Measurements from ENCODE around the gene COX14. TPM values are rescaled to one million over a fixed set of nuclear protein-coding genes. Genes with fewer than 3 reads are reported as not detected.
A peak's percentile ranks its signal among the peaks of the same experiment; 100 is the strongest.

Gene COX14
- total and polyA plus RNA-seq, 4 experiments from 2014 or later = 53.3 to 354 (median 158) TPM

- intact Hi-C loops (cut with micrococcal nuclease) = loop anchor here (1.0 to 10.0 kb wide), 2 partner anchors 87 to 316 kb away; partner anchors contain the start of gene LARP4
- peak overlapping the region in 3 of 8 donors; percentile 15 to 35 (median 25) for H3K4me3 Mint-ChIP-seq
- H3K9me3 Mint-ChIP-seq = no peaks in the 10 kb centered on the region
- no peak overlapping the region for H3K27ac ChIP-seq (ENCODE audit: low read depth, low read length)
- CTCF ChIA-PET (ENCODE audit: partially characterized antibody) = interaction anchor here (0.8 to 16.2 kb wide), 12 partner anchors 8 to 226 kb away, joined by 3 to 316 read pairs (median 4); partner anchors contain the start of genes CERS5, COX14 and GPD1
- peaks cover 24% of the 10 kb centered on the region for H3K4me1 ChIP-seq (ENCODE audit: insufficient read depth, low read length)
- peaks cover 44% of the 10 kb centered on the region for H3K36me3 ChIP-seq (ENCODE audit: insufficient read depth, low read length)
- peak; percentile 45 to 70 (median 54) for DNase-seq
- H3K27ac Mint-ChIP-seq = peak overlapping the region; percentile 4 to 75 (median 44)
- peaks cover 32 to 66% of the 10 kb centered on the region in 2 donors for H3K36me3 Mint-ChIP-seq
- no peak overlapping the region for H3K4me3 ChIP-seq (ENCODE audit: low read length in 2 of 2)
- no peaks in the 10 kb centered on the region for H3K9me3 ChIP-seq (ENCODE audit: control insufficient read depth in 1 of 2, low read length in 2 of 2)
- H3K27me3 Mint-ChIP-seq = no peaks in the 10 kb centered on the region
- H3K27me3 ChIP-seq (ENCODE audit: insufficient read depth, low read length) = no peaks in the 10 kb centered on the region
- POLR2A ChIA-PET (ENCODE audit: partially characterized antibody) = interaction anchor here (1.1 to 1.9 kb wide), 4 partner anchors 22 to 87 kb away, joined by 3 to 9 read pairs (median 6); partner anchors contain the start of gene CERS5
- H3K4me1 Mint-ChIP-seq = peaks cover 11 to 28% (median 23%) of the 10 kb centered on the region in 4 donors
Observed at GRCh38 chr12:50088577-50089335, 23.3 kb upstream of the COX14 start.

GRCh38 chr12:50089730-50090129 is 22.3 kb upstream of the COX14 start:
- H3K9me3 Mint-ChIP-seq = no peaks in the 10 kb centered on the region
- H3K27me3 Mint-ChIP-seq = no peaks in the 10 kb centered on the region
- H3K4me3 ChIP-seq (ENCODE audit: low read length in 2 of 2) = no peak overlapping the region
- H3K36me3 ChIP-seq (ENCODE audit: insufficient read depth, low read length) = peaks cover 51% of the 10 kb centered on the region
- peaks cover 11 to 23% (median 20%) of the 10 kb centered on the region in 4 donors for H3K4me1 Mint-ChIP-seq
- H3K9me3 ChIP-seq (ENCODE audit: control insufficient read depth in 1 of 2, low read length in 2 of 2) = no peaks in the 10 kb centered on the region
- H3K4me3 Mint-ChIP-seq = no peak overlapping the region
- H3K4me1 ChIP-seq (ENCODE audit: insufficient read depth, low read length) = peaks cover 21% of the 10 kb centered on the region
- H3K27ac ChIP-seq (ENCODE audit: low read depth, low read length) = no peak overlapping the region
- intact Hi-C loops (cut with micrococcal nuclease) = loop anchor here (10.0 kb wide), 1 partner anchor 315 kb away; the partner anchor contains the start of gene LARP4
- peaks cover 36 to 73% of the 10 kb centered on the region in 2 donors for H3K36me3 Mint-ChIP-seq
- ChIA-PET POLR2A (ENCODE audit: partially characterized antibody) (interaction anchor here (1.6 to 1.8 kb wide), 2 partner anchors 22 to 78 kb away, joined by 5 to 7 read pairs; partner anchors contain the start of genes CERS5 and COX14), CTCF (ENCODE audit: partially characterized antibody) (interaction anchor here (0.8 to 16.2 kb wide), 7 partner anchors 10 to 98 kb away, joined by 3 to 316 read pairs (median 7); partner anchors contain the start of genes CERS5, COX14 and GPD1)
- H3K27me3 ChIP-seq (ENCODE audit: insufficient read depth, low read length) = no peaks in the 10 kb centered on the region
- H3K27ac Mint-ChIP-seq = no peak overlapping the region
- no peak for DNase-seq

GRCh38 chr12:50090391-50090790 is 21.6 kb upstream of the COX14 start:
- ChIA-PET CTCF (ENCODE audit: partially characterized antibody) (interaction anchor here (0.6 to 16.2 kb wide), 6 partner anchors 13 to 99 kb away, joined by 3 to 316 read pairs (median 15); partner anchors contain the start of genes CERS5, COX14 and GPD1), POLR2A (ENCODE audit: partially characterized antibody) (interaction anchor here (1.6 to 1.8 kb wide), 2 partner anchors 22 to 77 kb away, joined by 5 to 7 read pairs; partner anchors contain the start of genes CERS5 and COX14)
- Histone ChIP-seq H3K36me3 (ENCODE audit: insufficient read depth, low read length) (peaks cover 57% of the 10 kb centered on the region), H3K27ac (ENCODE audit: low read depth, low read length) (no peak overlapping the region), H3K4me1 (ENCODE audit: insufficient read depth, low read length) (peaks cover 21% of the 10 kb centered on the region), H3K9me3 (ENCODE audit: control insufficient read depth in 1 of 2, low read length in 2 of 2) (no peaks in the 10 kb centered on the region), H3K27me3 (ENCODE audit: insufficient read depth, low read length) (no peaks in the 10 kb centered on the region), H3K4me3 (ENCODE audit: low read length in 2 of 2) (no peak overlapping the region)
- Mint-ChIP-seq H3K4me3 (no peak overlapping the region), H3K9me3 (no peaks in the 10 kb centered on the region), H3K27me3 (no peaks in the 10 kb centered on the region), H3K4me1 (peaks cover 12 to 20% (median 17%) of the 10 kb centered on the region in 4 donors), H3K36me3 (peaks cover 42 to 76% of the 10 kb centered on the region in 2 donors), H3K27ac (no peak overlapping the region)
- intact Hi-C loops (cut with micrococcal nuclease) = no loop called here
- no peak for DNase-seq

- Mint-ChIP-seq H3K36me3 (peaks cover 52 to 81% of the 10 kb centered on the region in 2 donors), H3K9me3 (no peaks in the 10 kb centered on the region), H3K4me3 (no peak overlapping the region), H3K4me1 (peaks cover 0 to 1% (median 0%) of the 10 kb centered on the region in 4 donors), H3K27ac (peak overlapping the region in 1 of 7 donors; percentile 42), H3K27me3 (no peaks in the 10 kb centered on the region)
- intact Hi-C loops (cut with micrococcal nuclease) = no loop called here
- no peak for DNase-seq
- POLR2A ChIA-PET (ENCODE audit: partially characterized antibody) = no interaction called here
- CTCF ChIA-PET (ENCODE audit: partially characterized antibody) = interaction anchor here (1.4 to 16.2 kb wide), 4 partner anchors 10 to 27 kb away, joined by 4 to 316 read pairs (median 10); partner anchors contain the start of genes COX14, GPD1 and SMARCD1
- no peaks in the 10 kb centered on the region for H3K4me1 ChIP-seq (ENCODE audit: insufficient read depth, low read length)
- no peak overlapping the region for H3K4me3 ChIP-seq (ENCODE audit: low read length in 2 of 2)
- no peaks in the 10 kb centered on the region for H3K9me3 ChIP-seq (ENCODE audit: control insufficient read depth in 1 of 2, low read length in 2 of 2)
- H3K27me3 ChIP-seq (ENCODE audit: insufficient read depth, low read length) = no peaks in the 10 kb centered on the region
- peaks cover 67% of the 10 kb centered on the region for H3K36me3 ChIP-seq (ENCODE audit: insufficient read depth, low read length)
- H3K27ac ChIP-seq (ENCODE audit: low read depth, low read length) = no peak overlapping the region
Observed at GRCh38 chr12:50097952-50098351, 14.1 kb upstream of the COX14 start.

- H3K9me3 ChIP-seq (ENCODE audit: control insufficient read depth in 1 of 2, low read length in 2 of 2) = no peaks in the 10 kb centered on the region
- H3K27ac Mint-ChIP-seq = peak overlapping the region in 2 of 7 donors; percentile 48 to 63
- intact Hi-C loops (cut with micrococcal nuclease) = no loop called here
- H3K9me3 Mint-ChIP-seq = no peaks in the 10 kb centered on the region
- no peak for DNase-seq
- H3K4me3 ChIP-seq (ENCODE audit: low read length in 2 of 2) = no peak overlapping the region
- peaks cover 60% of the 10 kb centered on the region for H3K36me3 ChIP-seq (ENCODE audit: insufficient read depth, low read length)
- POLR2A ChIA-PET (ENCODE audit: partially characterized antibody) = interaction anchor here (1.6 kb wide), 1 partner anchor 12 kb away, joined by 3 read pairs; no protein-coding TSS in a partner anchor
- H3K4me1 ChIP-seq (ENCODE audit: insufficient read depth, low read length) = no peaks in the 10 kb centered on the region
- H3K36me3 Mint-ChIP-seq = peaks cover 48 to 71% of the 10 kb centered on the region in 2 donors
- no peaks in the 10 kb centered on the region for H3K27me3 ChIP-seq (ENCODE audit: insufficient read depth, low read length)
- CTCF ChIA-PET (ENCODE audit: partially characterized antibody) = interaction anchor here (1.0 to 5.5 kb wide), 2 partner anchors 9 to 12 kb away, joined by 3 to 34 read pairs; partner anchors contain the start of gene COX14
- H3K4me1 Mint-ChIP-seq = peaks cover 0 to 1% (median 0%) of the 10 kb centered on the region in 4 donors
- no peaks in the 10 kb centered on the region for H3K27me3 Mint-ChIP-seq
- H3K27ac ChIP-seq (ENCODE audit: low read depth, low read length) = no peak overlapping the region
- no peak overlapping the region for H3K4me3 Mint-ChIP-seq
Observed at GRCh38 chr12:50099302-50100008, 12.6 kb upstream of the COX14 start.

- intact Hi-C loops (cut with micrococcal nuclease) = no loop called here
- H3K4me3 Mint-ChIP-seq = no peak overlapping the region
- H3K36me3 Mint-ChIP-seq = peaks cover 40 to 60% of the 10 kb centered on the region in 2 donors
- Histone ChIP-seq H3K9me3 (ENCODE audit: control insufficient read depth in 1 of 2, low read length in 2 of 2) (no peaks in the 10 kb centered on the region), H3K27ac (ENCODE audit: low read depth, low read length) (no peak overlapping the region), H3K4me1 (ENCODE audit: insufficient read depth, low read length) (no peaks in the 10 kb centered on the region), H3K27me3 (ENCODE audit: insufficient read depth, low read length) (no peaks in the 10 kb centered on the region), H3K4me3 (ENCODE audit: low read length in 2 of 2) (no peak overlapping the region), H3K36me3 (ENCODE audit: insufficient read depth, low read length) (peaks cover 49% of the 10 kb centered on the region)
- no peak overlapping the region for H3K27ac Mint-ChIP-seq
- no peaks in the 10 kb centered on the region for H3K27me3 Mint-ChIP-seq
- H3K9me3 Mint-ChIP-seq = no peaks in the 10 kb centered on the region
- ChIA-PET POLR2A (ENCODE audit: partially characterized antibody) (interaction anchor here (0.6 to 1.6 kb wide), 2 partner anchors 11 to 24 kb away, joined by 3 read pairs; no protein-coding TSS in a partner anchor), CTCF (ENCODE audit: partially characterized antibody) (interaction anchor here (0.9 to 5.5 kb wide), 3 partner anchors 11 to 30 kb away, joined by 3 to 34 read pairs (median 5); partner anchors contain the start of gene COX14)
- H3K4me1 Mint-ChIP-seq = no peaks in the 10 kb centered on the region
- DNase-seq = no peak
Observed at GRCh38 chr12:50100561-50100960, 11.5 kb upstream of the COX14 start.
